HCT116 (cell line): ENCODE data around the gene MTMR6. TPM values are rescaled to one million over a fixed set of nuclear protein-coding genes. Genes with fewer than 3 reads are reported as not detected.
A peak's percentile ranks its signal among the peaks of the same experiment; 100 is the strongest.

ENCODE experiments used
- ATAC-seq: fragments of 200-7000 bp; cut with Tn5 transposase; 2 replicates; pipeline ENCODE4 v1.9.1; 2020; ENCODE audit warnings: mild to moderate bottlenecking, moderate library complexity
- BruUV-seq: library from RNA; stranded (reverse); fragments of 400-500 nt; replicated peaks from 2 replicates; lab custom pipeline; 2021; lab: Mats Ljungman, UMichigan
- CTCF ChIA-PET: fragments of 300-600 bp; sonication (Branson Sonifier 250); formaldehyde crosslinking; loops from one replicate; lab custom pipeline; 2021; ENCODE audit warnings: antibody characterized with exemption; lab: Charles Lee
- POLR2A ChIA-PET: fragments of 300-600, 350-600 bp; sonication (Branson Sonifier 250); formaldehyde crosslinking; loops from one replicate; lab custom pipeline; 2021; ENCODE audit warnings: antibody characterized with exemption; lab: Charles Lee
- RAD21 ChIA-PET, 2 experiments: fragments of 300-600 bp; sonication (Branson Sonifier 250); formaldehyde crosslinking; loops; one replicate each; lab custom pipeline; 2023; ENCODE audit warnings: low total read pairs in 2 of 2; ENCODE audit not compliant: uncharacterized antibody in 2 of 2, unreplicated experiment in 2 of 2, low non-redundant PET in 1 of 2; lab: Charles Lee
- DNase-seq: peaks from one replicate; pipeline ENCODE4 v3.0.0-alpha.2; 2010; ENCODE audit warnings: low read depth, low spot score
- H2AFZ ChIP-seq: fragments of 200-600 bp; shearing (Covaris generic), sonication (generic); 2 replicates; pipeline ENCODE4 v1.6.1; 2017; ENCODE audit warnings: low read depth, mixed run types, mixed read lengths, antibody characterized with exemption, low read length; ENCODE audit not compliant: poor library complexity, severe bottlenecking
- H3K27ac ChIP-seq: 2 replicates; pipeline ENCODE4 v1.5.1; 2012; ENCODE audit warnings: low read depth, low read length
- H3K27me3 ChIP-seq: fragments of 200-600 bp; sonication (generic); 2 replicates; pipeline ENCODE4 v1.6.1; 2016; ENCODE audit warnings: mixed run types, low read length, mixed read lengths; ENCODE audit not compliant: insufficient read depth
- H3K36me3 ChIP-seq, 2 experiments: fragments of 200-500 bp in 1 of 2; fragments of 200-600 bp in 1 of 2; sonication (Bioruptor generic) in 1 of 2; sonication (generic) in 1 of 2; 2 replicates each; pipeline versions ENCODE4 v1.5.1 to v1.6.1; 2014 to 2016; ENCODE audit warnings: low read length in 2 of 2, inconsistent platforms in 1 of 2, mixed read lengths in 1 of 2, mixed run types in 1 of 2; ENCODE audit not compliant: insufficient read depth in 2 of 2, control insufficient read depth in 1 of 2
- H3K4me1 ChIP-seq, 2 experiments: fragments of 200-600 bp in 1 of 2; sonication (generic) in 1 of 2; 2 replicates each; pipeline versions ENCODE4 v1.5.1 to v1.6.1; 2012 to 2017; ENCODE audit warnings: low read length in 2 of 2, inconsistent platforms in 1 of 2, mild to moderate bottlenecking in 1 of 2, mixed read lengths in 1 of 2, mixed run types in 1 of 2, moderate library complexity in 1 of 2; ENCODE audit not compliant: insufficient read depth in 2 of 2, control insufficient read depth in 1 of 2
- H3K4me2 ChIP-seq: fragments of 200-600 bp; sonication (generic); 2 replicates; pipeline ENCODE4 v1.6.1; 2017; ENCODE audit warnings: mixed run types, low read length, mixed read lengths
- H3K4me3 ChIP-seq, 2 experiments: fragments of 200-600 bp in 1 of 2; sonication (generic) in 1 of 2; replicated peaks in 1 of 2; 2 replicates each; pipeline ENCODE4 v1.5.1; 2011 to 2016; ENCODE audit warnings: low read length in 2 of 2, control low read depth in 1 of 2, low read depth in 1 of 2, mild to moderate bottlenecking in 1 of 2, mixed read lengths in 1 of 2, mixed run types in 1 of 2
- H3K79me2 ChIP-seq: fragments of 200-600 bp; sonication (generic); 2 replicates; pipeline ENCODE4 v1.6.1; 2017; ENCODE audit warnings: mild to moderate bottlenecking, mixed run types, low read length, moderate library complexity, mixed read lengths; ENCODE audit not compliant: insufficient read depth
- H3K9ac ChIP-seq: fragments of 200-600 bp; sonication (generic); 2 replicates; pipeline ENCODE4 v1.6.1; 2016; ENCODE audit warnings: low read length, mixed read lengths
- H3K9me2 ChIP-seq: fragments of 200-600 bp; sonication (generic), shearing (Covaris generic); 2 replicates; pipeline ENCODE4 v1.6.1; 2017; ENCODE audit warnings: mixed run types, mild to moderate bottlenecking, moderate library complexity; ENCODE audit not compliant: insufficient read depth
- H3K9me3 ChIP-seq, 2 experiments: fragments of 200-500 bp in 1 of 2; fragments of 200-600 bp in 1 of 2; sonication (Bioruptor generic) in 1 of 2; sonication (generic) in 1 of 2; 2 replicates each; pipeline ENCODE4 v1.6.1; 2014 to 2017; ENCODE audit warnings: low read length in 2 of 2, mixed read lengths in 2 of 2, inconsistent platforms in 1 of 2, low read depth in 1 of 2, mild to moderate bottlenecking in 1 of 2, mixed run types in 1 of 2, moderate library complexity in 1 of 2; ENCODE audit not compliant: control insufficient read depth in 1 of 2, insufficient read depth in 1 of 2
- H4K20me1 ChIP-seq: fragments of 200-600 bp; sonication (generic), shearing (Covaris generic); 2 replicates; pipeline ENCODE4 v1.6.1; 2017; ENCODE audit warnings: mixed run types, mild to moderate bottlenecking, moderate library complexity; ENCODE audit not compliant: insufficient read depth
- CBX3 ChIP-seq: IDR thresholded peaks from 2 replicates; pipeline ENCODE4 v1.6.1; 2012; ENCODE audit warnings: low read depth
- CEBPB ChIP-seq: IDR thresholded peaks from 2 replicates; pipeline ENCODE4 v1.6.1; 2012; ENCODE audit warnings: low read depth
- ELF1 ChIP-seq: IDR thresholded peaks from 2 replicates; pipeline ENCODE4 v1.6.1; 2012; ENCODE audit warnings: low read depth, borderline replicate concordance
- EZH2phosphoT487 ChIP-seq: fragments of 200-600 bp; IDR thresholded peaks from 2 replicates; pipeline ENCODE4 v1.6.1; 2018; ENCODE audit warnings: antibody characterized with exemption, borderline replicate concordance
- FOSL1 ChIP-seq: IDR thresholded peaks from 2 replicates; pipeline ENCODE4 v1.6.1; 2012; ENCODE audit warnings: low read depth
- MAX ChIP-seq: IDR thresholded peaks from 2 replicates; pipeline ENCODE4 v1.6.1; 2012
- POLR2A ChIP-seq: IDR thresholded peaks from 2 replicates; pipeline ENCODE4 v1.7.0; 2011; ENCODE audit warnings: borderline replicate concordance; ENCODE audit not compliant: insufficient read depth, insufficient read length; ENCODE audit errors: extremely low read depth
- POLR2AphosphoS5 ChIP-seq: IDR thresholded peaks from 2 replicates; pipeline ENCODE4 v1.6.1; 2011; ENCODE audit warnings: mild to moderate bottlenecking, low read depth, low read length, moderate library complexity
- RAD21 ChIP-seq: IDR thresholded peaks from 2 replicates; pipeline ENCODE4 v1.6.1; 2012; ENCODE audit warnings: low read depth, mild to moderate bottlenecking
- REST ChIP-seq: IDR thresholded peaks from 2 replicates; pipeline ENCODE4 v1.6.1; 2012; ENCODE audit warnings: low read depth
- SIN3A ChIP-seq: IDR thresholded peaks from 2 replicates; pipeline ENCODE4 v1.6.1; 2012; ENCODE audit warnings: low read depth
- SRF ChIP-seq: IDR thresholded peaks from 2 replicates; pipeline ENCODE4 v1.6.1; 2012; ENCODE audit warnings: low read depth
- ZBTB33 ChIP-seq: IDR thresholded peaks from 2 replicates; pipeline ENCODE4 v1.6.1; 2011; ENCODE audit warnings: mild to moderate bottlenecking, low read length, moderate library complexity; ENCODE audit not compliant: insufficient replicate concordance; ENCODE audit errors: extremely low read depth
- ZFX ChIP-seq: fragments of 450-650 bp; IDR thresholded peaks from 2 replicates; pipeline ENCODE4 v1.6.1; 2017
- ZNF274 ChIP-seq: fragments of 200-500 bp; sonication (Bioruptor generic); IDR thresholded peaks from 2 replicates; pipeline ENCODE4 v1.6.1; 2014; ENCODE audit warnings: mild to moderate bottlenecking, low read depth, low read length, inconsistent platforms
- intact Hi-C: fragments of 100-400 bp; cut with micrococcal nuclease; formaldehyde crosslinking; loops from 2 replicates; pipeline ENCODE4 v1.10.0; 2022
- total RNA-seq: library from RNA; stranded (reverse); gene quantifications from one replicate; pipeline ENCODE4 v1.2.1, GENCODE V29; 2021; ENCODE audit not compliant: unreplicated experiment

MTMR6 gene
- total RNA-seq, 1 experiment from 2014 or later = 11.4 TPM

- H2AFZ ChIP-seq = no peak overlapping the region
- RAD21 ChIA-PET = no interaction called here
- no peaks in the 10 kb centered on the region for H3K27me3 ChIP-seq
- peak overlapping the region; percentile 74 for H3K27ac ChIP-seq
- intact Hi-C loops = loop anchor here (10.0 kb wide), 1 partner anchor 62 kb away; no protein-coding TSS in a partner anchor
- peaks cover 10 to 20% of the 10 kb centered on the region in 2 experiments for H3K4me1 ChIP-seq
- CTCF ChIA-PET = interaction anchor here (1.5 kb wide), 1 partner anchor 15 kb away, joined by 7 read pairs; no protein-coding TSS in a partner anchor
- no peaks in the 10 kb centered on the region for H3K9me3 ChIP-seq
- peak overlapping the region; percentile 78 for H3K4me2 ChIP-seq
- TF ChIP-seq POLR2A (no peak), RAD21 (no peak)
- TF ChIP-seq, all 23 proteins: peak for 0
- ATAC-seq = peak; percentile 16
- Histone ChIP-seq H4K20me1 (no peaks in the 10 kb centered on the region), H3K79me2 (peaks cover 34% of the 10 kb centered on the region), H3K4me3 (peak overlapping the region; percentile 76 to 93), H3K9ac (peak overlapping the region; percentile 82), H3K9me2 (no peaks in the 10 kb centered on the region), H3K36me3 (no peaks in the 10 kb centered on the region)
- DNase-seq = no peak
- POLR2A ChIA-PET = interaction anchor here (1.2 kb wide), 1 partner anchor 10 kb away, joined by 3 read pairs; no protein-coding TSS in a partner anchor
- TSS peak; percentile 69 for BruUV-seq
Measured at GRCh38 chr13:25286308-25286968, 850 bp downstream of the MTMR6 start.

- Histone ChIP-seq H2AFZ (no peak overlapping the region), H3K27ac (no peak overlapping the region), H3K4me1 (peaks cover 7 to 9% of the 10 kb centered on the region in 2 experiments; a peak in 3 of 4 replicates), H3K36me3 (no peaks in the 10 kb centered on the region), H3K9me2 (no peaks in the 10 kb centered on the region), H3K27me3 (no peaks in the 10 kb centered on the region), H3K9me3 (no peaks in the 10 kb centered on the region), H4K20me1 (no peaks in the 10 kb centered on the region), H3K79me2 (peaks cover 49% of the 10 kb centered on the region), H3K9ac (no peak overlapping the region), H3K4me3 (no peak overlapping the region), H3K4me2 (no peak overlapping the region)
- BruUV-seq = no TSS peak
- ATAC-seq (no peak), DNase-seq (no peak)
- ChIA-PET CTCF (no interaction called here), RAD21 (no interaction called here), POLR2A (no interaction called here)
- intact Hi-C loops = loop anchor here (10.0 kb wide), 1 partner anchor 57 kb away; no protein-coding TSS in a partner anchor
- no peak for TF ChIP-seq ZBTB33
- no peak for TF ChIP-seq EZH2phosphoT487
- TF ChIP-seq POLR2A = no peak
- TF ChIP-seq SIN3A = no peak
- TF ChIP-seq CEBPB = no peak
- no peak for TF ChIP-seq ZNF274
- no peak for TF ChIP-seq CBX3
- no peak for TF ChIP-seq ZFX
- no peak for TF ChIP-seq ELF1
- no peak for TF ChIP-seq MAX
- no peak for TF ChIP-seq SRF
- TF ChIP-seq POLR2AphosphoS5 = no peak
- no peak for TF ChIP-seq REST
- TF ChIP-seq FOSL1 = no peak
Measured at GRCh38 chr13:25281935-25282332, 5.4 kb downstream of the MTMR6 start.
